Activated naive CD8-positive, alpha-beta T cell (primary cell): Measurements from ENCODE around the gene TPST1.
A peak's percentile ranks its signal among the peaks of the same experiment; 100 is the strongest.

ENCODE experiments used
- H3K27ac Mint-ChIP-seq: one replicate; pipeline ENCODE4 v1.8.0; 2021; ENCODE audit warnings: mixed read lengths
- H3K27me3 Mint-ChIP-seq: one replicate; pipeline ENCODE4 v1.8.0; 2021; ENCODE audit warnings: mixed read lengths
- H3K36me3 Mint-ChIP-seq: one replicate; pipeline ENCODE4 v1.8.0; 2021; ENCODE audit warnings: mixed read lengths
- H3K4me1 Mint-ChIP-seq: one replicate; pipeline ENCODE4 v1.8.0; 2021; ENCODE audit warnings: low read depth, mixed read lengths
- H3K4me3 Mint-ChIP-seq: one replicate; pipeline ENCODE4 v1.8.0; 2021; ENCODE audit warnings: mild to moderate bottlenecking, mixed read lengths
- H3K9me3 Mint-ChIP-seq: one replicate; pipeline ENCODE4 v1.8.0; 2021; ENCODE audit warnings: low read depth, mixed read lengths

The TPST1 gene

DNA sequence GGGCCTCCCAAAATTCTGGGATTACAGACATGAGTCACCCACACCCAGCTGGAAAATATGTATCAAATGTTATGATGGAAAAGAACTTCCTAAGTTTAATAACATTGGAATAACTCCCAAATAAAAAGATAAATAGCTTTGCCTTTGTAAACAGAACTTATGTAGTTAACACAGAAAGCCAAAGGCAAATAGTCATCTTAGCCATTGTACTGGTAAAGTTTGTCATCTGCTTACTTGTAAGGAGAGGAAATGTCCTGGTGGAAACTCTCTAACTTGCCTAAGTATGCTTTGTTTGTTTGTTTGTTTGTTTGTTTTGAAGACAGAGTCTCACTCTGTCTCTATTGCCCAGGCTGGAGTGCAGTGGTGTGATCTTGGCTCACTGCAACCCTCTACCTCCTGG, 23.8 kb upstream of the TPST1 start:
- Mint-ChIP-seq H3K9me3 (no peaks in the 10 kb centered on the region), H3K27me3 (no peaks in the 10 kb centered on the region), H3K36me3 (peaks cover 2% of the 10 kb centered on the region), H3K27ac (no peak overlapping the region), H3K4me1 (no peaks in the 10 kb centered on the region), H3K4me3 (no peak overlapping the region)

DNA sequence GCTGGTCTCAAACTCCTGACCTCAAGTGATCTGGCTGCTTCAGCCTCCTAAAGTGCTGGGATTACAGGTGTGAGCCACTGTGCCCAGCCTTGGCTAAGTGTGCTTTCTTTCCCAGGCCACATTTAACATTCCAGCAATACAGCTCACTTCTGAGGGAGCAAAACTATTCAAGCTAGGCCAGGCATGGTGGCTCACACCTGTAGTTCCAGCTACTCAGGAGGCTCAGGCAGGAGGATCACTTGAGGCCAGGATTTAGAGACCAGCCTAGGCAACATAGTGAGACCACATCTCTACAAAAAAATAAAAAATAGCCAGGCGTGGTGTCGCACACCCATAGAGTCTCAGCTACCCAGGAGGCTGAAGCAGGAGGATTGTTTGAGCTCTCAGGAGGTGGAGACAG, 23.3 kb upstream of the TPST1 start:
- Mint-ChIP-seq H3K9me3 (no peaks in the 10 kb centered on the region), H3K36me3 (peaks cover 2% of the 10 kb centered on the region), H3K4me3 (no peak overlapping the region), H3K27me3 (no peaks in the 10 kb centered on the region), H3K27ac (no peak overlapping the region), H3K4me1 (no peaks in the 10 kb centered on the region)

DNA sequence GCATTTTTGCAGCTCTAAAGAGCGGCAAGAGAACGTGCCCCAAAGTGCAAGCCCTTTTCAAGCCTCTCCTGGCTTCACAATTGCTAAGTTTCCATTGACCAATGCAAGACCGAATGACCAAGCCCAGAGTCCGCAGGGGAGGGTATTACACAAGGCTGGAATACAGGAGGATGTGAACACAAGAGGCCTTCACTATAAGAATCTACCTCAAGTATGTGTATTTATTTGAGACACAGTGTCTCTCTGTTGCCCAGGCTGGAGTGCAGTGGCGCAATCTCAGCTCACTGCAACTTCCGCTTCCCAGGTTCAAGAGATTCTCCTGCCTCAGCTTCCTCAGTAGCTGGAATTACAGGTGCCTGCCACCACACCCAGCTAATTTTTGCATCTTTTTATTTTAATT, 22.2 kb upstream of the TPST1 start:
- no peak overlapping the region for H3K27ac Mint-ChIP-seq
- no peaks in the 10 kb centered on the region for H3K27me3 Mint-ChIP-seq
- H3K9me3 Mint-ChIP-seq: no peaks in the 10 kb centered on the region
- no peaks in the 10 kb centered on the region for H3K4me1 Mint-ChIP-seq
- peaks cover 2% of the 10 kb centered on the region for H3K36me3 Mint-ChIP-seq
- no peak overlapping the region for H3K4me3 Mint-ChIP-seq

DNA sequence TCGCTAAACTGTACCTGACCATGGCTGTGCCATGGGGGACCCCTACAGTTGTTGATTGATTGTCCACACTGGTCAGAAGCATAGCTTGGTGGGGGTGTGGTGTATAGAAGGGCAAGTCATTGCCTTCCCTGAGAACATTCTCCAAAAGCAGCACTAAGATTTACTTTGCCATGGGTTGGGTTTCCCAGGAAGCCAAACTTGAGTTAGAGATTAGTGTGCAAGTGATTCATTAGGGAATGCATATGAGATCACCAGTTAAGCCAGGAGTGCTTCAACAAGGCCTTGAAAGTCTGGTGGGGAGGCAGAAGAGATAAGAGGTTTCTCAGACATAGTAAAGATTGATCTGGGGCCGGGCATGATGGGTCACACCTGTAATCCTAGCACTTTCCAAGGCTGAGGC, 21.4 kb upstream of the TPST1 start:
- Mint-ChIP-seq H3K4me1 (no peaks in the 10 kb centered on the region), H3K27me3 (peaks cover 1% of the 10 kb centered on the region), H3K27ac (no peak overlapping the region), H3K4me3 (no peak overlapping the region), H3K9me3 (no peaks in the 10 kb centered on the region), H3K36me3 (peaks cover 2% of the 10 kb centered on the region)

DNA sequence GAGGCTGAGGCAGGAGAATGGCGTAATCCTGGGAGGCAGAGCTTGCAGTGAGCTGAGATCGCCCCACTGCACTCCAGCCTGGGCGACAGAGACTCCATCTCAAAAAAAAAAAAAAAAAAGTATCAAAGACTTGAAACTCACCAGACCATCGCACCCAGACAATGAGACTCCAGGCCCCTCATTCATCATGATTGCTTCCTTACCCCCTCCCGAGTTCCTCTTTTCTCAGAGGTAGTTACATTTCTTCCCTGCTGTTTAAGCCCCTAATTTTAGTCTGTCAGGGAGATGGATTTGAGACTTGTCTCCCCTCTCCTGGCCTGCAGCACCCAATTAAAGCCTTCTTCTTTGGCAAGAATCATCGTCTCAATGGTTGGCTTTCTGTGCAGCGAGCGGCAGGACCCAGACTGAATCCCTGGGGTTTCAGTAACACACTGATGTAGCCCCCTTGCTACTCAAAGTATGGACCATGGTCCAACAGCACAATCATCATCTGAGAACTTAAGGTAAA, 19.4 kb upstream of the TPST1 start:
- H3K9me3 Mint-ChIP-seq: no peaks in the 10 kb centered on the region
- no peaks in the 10 kb centered on the region for H3K4me1 Mint-ChIP-seq
- peaks cover 2% of the 10 kb centered on the region for H3K36me3 Mint-ChIP-seq
- H3K27ac Mint-ChIP-seq: no peak overlapping the region
- H3K4me3 Mint-ChIP-seq: no peak overlapping the region
- H3K27me3 Mint-ChIP-seq: peaks cover 1% of the 10 kb centered on the region

DNA sequence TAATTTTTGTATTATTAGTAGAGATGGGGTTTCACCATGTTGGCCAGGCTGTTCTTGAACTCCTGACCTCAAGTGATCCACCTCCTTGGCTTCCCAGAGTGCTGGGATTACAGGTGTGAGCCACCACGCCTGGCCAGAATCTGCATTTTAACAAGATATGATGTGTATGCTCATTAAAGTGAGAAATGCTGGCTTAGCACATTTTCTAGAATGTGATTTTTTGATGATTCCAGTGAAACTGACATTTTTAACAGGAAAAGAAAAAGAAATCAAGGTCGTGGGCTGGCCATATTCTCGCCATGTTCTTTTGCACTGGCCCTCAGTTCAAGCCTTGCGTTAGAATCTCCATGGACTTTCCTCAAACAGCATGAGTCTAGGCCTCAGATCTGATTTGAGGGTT, 18.1 kb upstream of the TPST1 start:
- Mint-ChIP-seq H3K4me3 (no peak overlapping the region), H3K36me3 (peaks cover 2% of the 10 kb centered on the region), H3K27ac (no peak overlapping the region), H3K27me3 (peaks cover 1% of the 10 kb centered on the region), H3K9me3 (no peaks in the 10 kb centered on the region), H3K4me1 (no peaks in the 10 kb centered on the region)

DNA sequence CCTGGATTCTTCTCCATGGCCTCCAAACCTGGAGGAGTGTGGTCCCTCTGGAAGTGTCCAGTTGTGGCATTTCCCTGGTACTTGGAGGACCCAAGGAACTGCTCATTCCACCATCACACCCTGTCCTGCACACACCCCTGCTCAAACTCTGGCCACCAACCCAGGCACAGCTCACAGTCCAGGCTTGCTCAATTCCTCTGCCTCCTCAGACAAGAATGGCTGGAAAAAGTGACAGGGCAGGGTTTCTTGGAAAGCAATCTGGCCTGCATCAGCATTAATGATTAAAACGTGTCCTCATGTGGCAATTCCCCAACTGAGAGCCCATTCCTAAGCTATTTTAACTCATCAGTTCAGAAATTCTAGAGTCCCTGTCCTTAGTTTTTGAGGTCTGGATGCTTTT, 17.2 kb upstream of the TPST1 start:
- Mint-ChIP-seq H3K27ac (no peak overlapping the region), H3K36me3 (peaks cover 2% of the 10 kb centered on the region), H3K27me3 (peaks cover 1% of the 10 kb centered on the region), H3K4me3 (no peak overlapping the region), H3K4me1 (no peaks in the 10 kb centered on the region), H3K9me3 (no peaks in the 10 kb centered on the region)

DNA sequence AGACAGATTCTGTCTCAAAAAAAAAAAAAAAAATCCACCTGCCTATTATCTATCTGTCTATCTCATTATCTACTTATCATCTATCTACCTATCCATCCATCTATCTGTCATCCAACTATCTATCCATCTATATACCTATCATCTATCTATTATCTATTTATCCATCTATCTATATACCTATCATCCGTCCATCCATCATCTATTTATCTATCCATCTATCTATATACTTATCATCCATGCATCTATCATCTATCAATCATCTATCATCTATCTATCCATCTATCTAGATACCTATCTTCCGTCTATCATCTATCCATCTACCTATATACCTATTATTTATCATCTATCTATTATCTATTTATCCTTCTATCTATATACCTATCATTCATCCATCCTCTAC, 16.5 kb upstream of the TPST1 start:
- Mint-ChIP-seq H3K27ac (no peak overlapping the region), H3K36me3 (peaks cover 2% of the 10 kb centered on the region), H3K4me3 (no peak overlapping the region), H3K4me1 (no peaks in the 10 kb centered on the region), H3K9me3 (no peaks in the 10 kb centered on the region), H3K27me3 (peaks cover 1% of the 10 kb centered on the region)

DNA sequence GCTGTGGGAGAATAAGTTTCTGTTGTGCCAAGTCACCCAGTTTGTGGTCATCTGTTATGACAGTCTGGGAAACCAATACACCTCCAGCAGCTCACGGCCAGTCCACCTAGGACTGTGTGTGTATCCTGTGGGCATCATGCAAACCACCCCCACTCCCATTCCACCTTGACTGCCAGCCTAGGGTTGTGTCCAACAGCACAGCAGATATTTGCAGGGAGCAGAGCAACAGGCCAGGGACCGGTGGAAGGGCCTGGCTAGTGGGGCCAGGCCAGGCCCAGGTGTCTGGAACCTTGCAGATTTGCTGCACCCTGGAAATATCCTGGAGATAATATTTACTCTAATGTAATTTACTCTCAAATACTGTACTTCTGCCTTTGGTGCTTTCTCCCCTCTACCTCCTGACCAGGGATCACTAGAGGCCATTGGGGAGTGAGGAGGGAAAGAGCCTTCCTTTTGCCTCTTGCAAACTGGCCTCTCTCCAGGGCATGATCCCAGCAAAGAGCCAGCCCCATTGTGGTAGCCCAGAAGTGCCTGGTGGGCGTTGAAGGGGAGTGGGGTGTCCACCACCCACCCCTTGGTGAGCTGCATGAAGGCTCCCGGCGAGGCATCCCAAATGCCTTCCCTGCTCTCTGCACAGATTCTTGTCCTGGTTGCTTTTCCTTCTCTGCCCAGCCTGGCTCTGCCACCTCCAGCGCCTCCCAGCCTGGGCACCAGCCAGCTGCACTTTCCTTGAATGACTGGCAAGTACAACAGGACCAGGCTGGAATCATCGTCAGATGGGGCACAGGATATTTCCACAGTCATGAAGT, 15.2 kb upstream of the TPST1 start:
- Mint-ChIP-seq H3K27me3 (peaks cover 1% of the 10 kb centered on the region), H3K36me3 (peaks cover 2% of the 10 kb centered on the region), H3K4me3 (no peak overlapping the region), H3K27ac (no peak overlapping the region), H3K4me1 (no peaks in the 10 kb centered on the region), H3K9me3 (no peaks in the 10 kb centered on the region)

DNA sequence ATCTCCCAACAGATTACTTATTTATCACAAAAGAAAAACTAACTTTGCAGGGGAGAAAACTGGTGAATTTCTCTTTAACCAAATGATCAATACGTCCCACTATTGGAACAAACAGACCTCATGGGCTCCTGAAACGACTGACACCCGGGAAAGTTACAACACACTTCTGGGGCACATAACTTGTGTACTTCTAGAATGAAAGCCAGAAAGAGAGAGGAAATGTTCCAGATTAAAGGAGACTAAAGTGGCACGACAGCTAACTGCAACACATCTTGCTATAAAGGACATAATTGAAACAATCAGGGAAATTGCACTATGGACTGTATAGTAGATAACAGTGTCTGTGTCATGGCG, 14.7 kb upstream of the TPST1 start:
- Mint-ChIP-seq H3K4me3 (no peak overlapping the region), H3K4me1 (no peaks in the 10 kb centered on the region), H3K27me3 (peaks cover 1% of the 10 kb centered on the region), H3K27ac (no peak overlapping the region), H3K9me3 (no peaks in the 10 kb centered on the region), H3K36me3 (peaks cover 2% of the 10 kb centered on the region)

DNA sequence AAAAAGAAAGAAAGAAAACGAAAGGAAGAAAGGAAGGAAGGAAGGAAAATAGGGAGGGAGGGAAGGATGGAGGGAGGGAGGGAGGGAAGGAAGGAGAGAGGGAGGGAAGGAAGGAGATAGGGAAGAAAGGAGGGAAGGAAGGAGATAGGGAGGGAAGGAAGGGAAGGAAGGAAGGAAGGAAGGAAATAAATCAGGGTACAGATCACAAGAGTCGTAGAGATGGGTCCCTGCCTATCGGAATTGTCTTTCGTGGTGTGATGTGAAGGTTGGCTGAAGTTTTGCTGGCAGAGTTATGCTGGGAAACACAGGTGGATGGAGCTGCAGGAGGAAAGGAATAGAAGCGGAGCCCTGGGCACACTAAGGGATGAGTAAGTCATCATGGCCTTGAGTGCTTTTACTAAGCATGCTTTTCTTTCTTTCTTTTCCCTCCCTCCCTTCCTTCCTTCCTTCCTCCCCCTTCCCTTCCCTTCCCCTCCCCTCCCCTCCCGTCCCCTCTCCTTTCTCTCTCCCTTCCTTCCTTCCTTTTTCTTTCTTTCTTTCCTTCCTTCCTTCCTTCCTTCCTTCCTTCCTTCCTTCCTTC, 11.9 kb upstream of the TPST1 start:
- no peaks in the 10 kb centered on the region for H3K36me3 Mint-ChIP-seq
- no peaks in the 10 kb centered on the region for H3K9me3 Mint-ChIP-seq
- no peaks in the 10 kb centered on the region for H3K4me1 Mint-ChIP-seq
- H3K4me3 Mint-ChIP-seq: no peak overlapping the region
- H3K27ac Mint-ChIP-seq: no peak overlapping the region
- H3K27me3 Mint-ChIP-seq: peaks cover 1% of the 10 kb centered on the region

DNA sequence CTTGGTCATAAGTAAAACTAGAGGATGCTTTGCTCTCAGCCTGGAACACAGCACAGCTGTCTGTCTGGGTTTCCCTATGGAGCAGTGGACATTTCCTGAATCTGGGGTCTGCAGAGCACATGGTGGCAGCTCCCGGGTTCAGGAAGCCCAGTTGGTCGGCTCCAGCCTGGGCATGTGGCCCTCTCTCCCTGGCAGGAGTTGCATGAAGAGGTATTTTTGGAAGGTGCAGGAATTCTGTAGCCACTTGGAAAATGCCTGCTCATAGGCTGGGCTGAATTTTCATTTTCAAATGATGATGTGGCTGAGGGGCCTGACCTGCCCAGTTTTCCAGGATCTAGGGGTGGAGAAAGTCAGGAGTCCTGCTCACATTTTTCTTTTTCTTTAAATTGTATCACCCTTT, 6.7 kb upstream of the TPST1 start:
- peaks cover 2% of the 10 kb centered on the region for H3K27me3 Mint-ChIP-seq
- no peak overlapping the region for H3K4me3 Mint-ChIP-seq
- peaks cover 5% of the 10 kb centered on the region for H3K4me1 Mint-ChIP-seq
- no peaks in the 10 kb centered on the region for H3K36me3 Mint-ChIP-seq
- no peak overlapping the region for H3K27ac Mint-ChIP-seq
- H3K9me3 Mint-ChIP-seq: no peaks in the 10 kb centered on the region

DNA sequence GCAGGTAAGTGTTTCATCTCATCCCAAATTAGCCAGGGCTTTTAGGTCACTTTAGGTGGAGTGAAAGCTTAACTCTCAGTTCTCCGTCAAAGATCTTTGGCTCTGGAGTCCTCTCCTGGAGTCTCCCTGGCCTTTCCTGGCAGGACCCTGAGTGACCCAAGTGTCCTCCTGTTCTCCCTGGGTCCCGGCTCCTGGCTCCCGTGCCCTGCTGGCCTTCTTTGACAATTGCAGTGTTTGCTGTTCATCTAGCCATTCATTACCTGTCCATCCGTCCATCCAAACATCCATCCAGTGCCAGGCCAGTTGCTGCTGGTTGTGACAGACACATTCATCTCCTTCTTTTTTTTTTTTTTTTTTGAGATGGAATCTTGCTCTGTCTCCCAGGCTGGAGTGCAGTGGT, 6.2 kb upstream of the TPST1 start:
- Mint-ChIP-seq H3K27ac (no peak overlapping the region), H3K36me3 (no peaks in the 10 kb centered on the region), H3K27me3 (peaks cover 2% of the 10 kb centered on the region)

DNA sequence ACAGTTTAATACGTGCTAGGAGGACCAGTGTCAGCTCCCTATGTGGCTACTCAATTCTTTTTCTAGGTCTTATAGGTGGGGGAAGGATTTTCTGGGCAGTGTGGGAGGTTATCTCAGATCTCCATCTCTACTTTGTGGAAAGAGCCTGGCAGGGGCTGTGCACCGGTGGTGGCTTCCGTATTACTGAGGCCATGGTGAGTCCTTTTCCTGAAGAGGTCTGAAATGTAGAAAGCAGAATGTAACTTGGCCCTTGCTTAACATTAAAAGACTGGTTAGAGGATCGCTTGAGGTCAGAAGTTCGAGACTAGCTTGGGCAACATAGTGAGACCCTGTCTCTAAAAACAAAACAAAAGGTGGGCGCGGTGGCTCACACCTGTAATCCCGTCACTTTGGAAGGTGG, 2.7 kb upstream of the TPST1 start:
- peaks cover 28% of the 10 kb centered on the region for H3K4me1 Mint-ChIP-seq
- peaks cover 2% of the 10 kb centered on the region for H3K27me3 Mint-ChIP-seq
- H3K9me3 Mint-ChIP-seq: no peaks in the 10 kb centered on the region
- no peaks in the 10 kb centered on the region for H3K36me3 Mint-ChIP-seq
- no peak overlapping the region for H3K27ac Mint-ChIP-seq
- H3K4me3 Mint-ChIP-seq: peak overlapping the region; percentile 15

More for the DNA sequence above, 6.2 kb upstream of the TPST1 start:
- no peak overlapping the region for H3K4me3 Mint-ChIP-seq
- H3K9me3 Mint-ChIP-seq: no peaks in the 10 kb centered on the region
- H3K4me1 Mint-ChIP-seq: peaks cover 5% of the 10 kb centered on the region

DNA sequence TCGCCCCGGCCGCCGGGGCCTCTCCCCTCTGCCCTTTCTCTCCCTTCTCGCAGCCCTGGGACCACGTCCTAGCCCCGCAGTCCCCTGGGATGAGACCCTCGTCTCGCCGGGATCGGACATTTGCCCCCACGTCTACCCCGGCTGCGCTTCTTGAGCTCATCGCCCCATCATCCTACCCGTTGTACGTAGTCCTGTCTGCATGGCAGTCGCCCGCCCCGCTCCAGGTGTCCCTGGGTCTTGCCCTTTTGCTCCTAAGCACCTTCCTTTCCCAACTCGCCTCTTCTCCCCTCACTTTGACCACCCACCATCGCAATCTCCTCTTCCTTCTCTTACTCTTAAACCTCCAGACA, 582 bp downstream of the TPST1 start:
- Mint-ChIP-seq H3K4me3 (peak overlapping the region; percentile 95), H3K27ac (peak overlapping the region; percentile 82), H3K9me3 (no peaks in the 10 kb centered on the region), H3K4me1 (peaks cover 47% of the 10 kb centered on the region), H3K36me3 (no peaks in the 10 kb centered on the region), H3K27me3 (peaks cover 2% of the 10 kb centered on the region)
